Measurements from ENCODE around the gene DDX27. TPM values are rescaled to one million over a fixed set of nuclear protein-coding genes. Genes with fewer than 3 reads are reported as not detected.

Gene DDX27
- total RNA-seq, 1 experiment from 2014 or later = 87.3 TPM

DNA sequence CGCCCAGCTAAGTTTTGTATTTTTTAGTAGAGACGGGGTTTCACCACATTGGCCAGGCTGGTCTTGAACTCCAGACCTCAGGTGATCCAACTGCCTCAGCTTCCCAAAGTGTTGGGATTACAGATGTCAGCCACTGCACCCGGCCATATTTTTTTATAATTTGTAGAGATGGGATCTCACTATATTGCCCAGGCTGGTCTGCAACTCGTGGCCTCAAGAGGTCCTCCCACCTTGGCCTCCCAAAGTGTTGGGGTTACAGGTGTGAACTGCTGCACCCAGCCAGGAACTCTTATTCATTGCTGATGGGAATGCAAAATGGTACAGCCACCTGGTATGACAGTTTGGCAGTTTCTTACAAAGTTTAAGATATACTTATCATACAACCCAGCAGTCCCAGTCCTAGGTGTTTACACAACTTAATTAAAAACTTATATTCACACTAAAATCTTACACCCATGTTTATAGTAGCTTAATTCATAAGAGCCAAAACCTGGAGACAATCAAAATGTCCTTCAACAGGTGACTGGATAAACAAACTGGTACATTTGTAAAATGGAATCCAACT, 19.4 kb upstream of the DDX27 start:
- no peaks in the 10 kb centered on the region for H3K36me3 Mint-ChIP-seq (ENCODE audit: insufficient read depth, unreplicated experiment)
- H3K9me3 Mint-ChIP-seq (ENCODE audit: low read depth, unreplicated experiment) = no peaks in the 10 kb centered on the region
- TF ChIP-seq CTCF (IDR thresholded peaks at IDR 0.05; ENCODE audit: unreplicated experiment) = no peak
- H3K4me3 Mint-ChIP-seq (ENCODE audit: low read depth, unreplicated experiment) = no peak overlapping the region
- CTCF ChIA-PET = no interaction called here
- intact Hi-C loops (cut with micrococcal nuclease; ENCODE audit: unreplicated experiment) = no loop called here
- H3K27ac Mint-ChIP-seq (ENCODE audit: unreplicated experiment) = no peak overlapping the region
- DNase-seq = no peak
- H3K4me1 Mint-ChIP-seq (ENCODE audit: low read depth, unreplicated experiment) = no peaks in the 10 kb centered on the region
- no TSS peak for BruUV-seq (replicated peaks)
- H3K27me3 Mint-ChIP-seq (ENCODE audit: unreplicated experiment) = no peaks in the 10 kb centered on the region

DNA sequence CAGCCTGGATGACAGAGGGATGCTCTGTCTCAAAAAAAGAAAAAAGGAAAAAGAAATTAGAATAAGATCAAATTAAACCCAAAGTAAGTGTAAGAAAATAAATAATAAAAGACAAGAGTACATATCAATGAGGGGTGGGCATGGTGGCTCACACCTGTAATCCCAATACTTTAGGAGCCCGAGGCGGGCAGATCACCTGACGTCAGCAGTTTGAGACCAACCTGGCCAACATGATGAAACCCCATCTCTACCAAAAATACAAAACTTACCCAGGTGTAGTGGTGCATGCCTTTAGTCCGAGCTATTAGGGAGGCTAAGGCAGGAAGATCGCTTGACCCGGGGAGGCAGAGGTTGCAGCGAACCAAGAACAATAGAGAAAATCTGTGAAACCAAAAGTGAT, 16.2 kb upstream of the DDX27 start:
- intact Hi-C loops (cut with micrococcal nuclease; ENCODE audit: unreplicated experiment) = no loop called here
- Mint-ChIP-seq H3K27me3 (ENCODE audit: unreplicated experiment) (no peaks in the 10 kb centered on the region), H3K9me3 (ENCODE audit: low read depth, unreplicated experiment) (no peaks in the 10 kb centered on the region), H3K27ac (ENCODE audit: unreplicated experiment) (no peak overlapping the region), H3K4me1 (ENCODE audit: low read depth, unreplicated experiment) (no peaks in the 10 kb centered on the region), H3K36me3 (ENCODE audit: insufficient read depth, unreplicated experiment) (no peaks in the 10 kb centered on the region), H3K4me3 (ENCODE audit: low read depth, unreplicated experiment) (no peak overlapping the region)
- no TSS peak for BruUV-seq (replicated peaks)
- DNase-seq = no peak
- CTCF ChIA-PET = no interaction called here
- TF ChIP-seq CTCF (IDR thresholded peaks at IDR 0.05; ENCODE audit: unreplicated experiment) = no peak

- no peak for TF ChIP-seq CTCF (IDR thresholded peaks at IDR 0.05; ENCODE audit: unreplicated experiment)
- CTCF ChIA-PET = no interaction called here
- H3K9me3 Mint-ChIP-seq (ENCODE audit: low read depth, unreplicated experiment) = no peaks in the 10 kb centered on the region
- BruUV-seq (replicated peaks) = no TSS peak
- no peak overlapping the region for H3K4me3 Mint-ChIP-seq (ENCODE audit: low read depth, unreplicated experiment)
- DNase-seq = no peak
- no peaks in the 10 kb centered on the region for H3K36me3 Mint-ChIP-seq (ENCODE audit: insufficient read depth, unreplicated experiment)
- intact Hi-C loops (cut with micrococcal nuclease; ENCODE audit: unreplicated experiment) = no loop called here
- no peaks in the 10 kb centered on the region for H3K27me3 Mint-ChIP-seq (ENCODE audit: unreplicated experiment)
- no peaks in the 10 kb centered on the region for H3K4me1 Mint-ChIP-seq (ENCODE audit: low read depth, unreplicated experiment)
- no peak overlapping the region for H3K27ac Mint-ChIP-seq (ENCODE audit: unreplicated experiment)
These were observed 15.5 kb upstream of the DDX27 start for GRCh38 chr20:49203746-49204145.

GRCh38 chr20:49207076-49207475, 12.1 kb upstream of the DDX27 start:
- no peaks in the 10 kb centered on the region for H3K27me3 Mint-ChIP-seq (ENCODE audit: unreplicated experiment)
- H3K9me3 Mint-ChIP-seq (ENCODE audit: low read depth, unreplicated experiment) = peaks cover 5% of the 10 kb centered on the region
- peak; percentile 31 for TF ChIP-seq CTCF (IDR thresholded peaks at IDR 0.05; ENCODE audit: unreplicated experiment)
- DNase-seq = peak; percentile 27
- no peak overlapping the region for H3K4me3 Mint-ChIP-seq (ENCODE audit: low read depth, unreplicated experiment)
- no peaks in the 10 kb centered on the region for H3K4me1 Mint-ChIP-seq (ENCODE audit: low read depth, unreplicated experiment)
- no TSS peak for BruUV-seq (replicated peaks)
- CTCF ChIA-PET = interaction anchor here (0.6 to 0.8 kb wide), 3 partner anchors 9 to 39 kb away, joined by 3 to 5 read pairs (median 4); no protein-coding TSS in a partner anchor
- H3K36me3 Mint-ChIP-seq (ENCODE audit: insufficient read depth, unreplicated experiment) = no peaks in the 10 kb centered on the region
- no peak overlapping the region for H3K27ac Mint-ChIP-seq (ENCODE audit: unreplicated experiment)
- intact Hi-C loops (cut with micrococcal nuclease; ENCODE audit: unreplicated experiment) = no loop called here

Data from Calu3 (cell line).